K562 (cell line): ENCODE results near the gene CACNA1C. TPM values are rescaled to one million over a fixed set of nuclear protein-coding genes. Genes with fewer than 3 reads are reported as not detected.

ENCODE experiments used
- ATAC-seq: fragments of 200-7000 bp; cut with Tn5 transposase; 3 replicates; pipeline ENCODE4 v1.9.1; 2020; ENCODE audit warnings: moderate library complexity
- BruUV-seq: library from RNA; stranded (reverse); fragments of 400-500 nt; replicated peaks from 2 replicates; lab custom pipeline; 2021; lab: Mats Ljungman, UMichigan
- CTCF ChIA-PET: fragments of 300-600 bp; formaldehyde crosslinking; extraction: SDS; loops from one replicate; lab custom pipeline; 2021; ENCODE audit warnings: low intra/inter-chr PET ratio; lab: Yijun Ruan, JAX
- POLR2A ChIA-PET: fragments of 300-600, 350-650 bp; sonication (Branson Sonifier 250); formaldehyde crosslinking; extraction: SDS; loops from one replicate; lab custom pipeline; 2021; ENCODE audit warnings: antibody characterized with exemption, inconsistent platforms; lab: Yijun Ruan, JAX
- DNase-seq, 4 experiments: peaks; one replicate each; pipeline versions ENCODE4 v3.0.0 to v3.0.0-alpha.2; 2011 to 2018; ENCODE audit warnings: low spot score in 3 of 4, mixed read lengths in 3 of 4; ENCODE audit errors: extremely low read depth in 1 of 4
- FAIRE-seq: peaks from 2 replicates; lab custom pipeline; 2011; peaks lifted over from hg19 to GRCh38; lab: Jason Lieb, UNC
- H2AFZ ChIP-seq: 2 replicates; pipeline ENCODE4 v1.6.0; 2011; ENCODE audit warnings: low read depth, low read length, control low read depth, inconsistent platforms
- H3K27ac ChIP-seq: fragments of 200-600 bp; 3 replicates; pipeline ENCODE4 v1.8.0; 2011; ENCODE audit warnings: low read depth, mild to moderate bottlenecking, control low read depth, inconsistent platforms, low read length, moderate library complexity, mixed read lengths; ENCODE audit errors: extremely low read depth
- H3K27me3 ChIP-seq, 2 experiments: fragments of 300-600 bp in 1 of 2; 2 replicates in 1 of 2; 3 replicates in 1 of 2; pipeline versions ENCODE4 v1.6.0 to v1.8.0; 2011; ENCODE audit warnings: inconsistent platforms in 2 of 2, low read length in 2 of 2, mild to moderate bottlenecking in 1 of 2, mixed read lengths in 1 of 2, moderate library complexity in 1 of 2; ENCODE audit not compliant: control insufficient read depth in 2 of 2, insufficient read depth in 2 of 2
- H3K36me3 ChIP-seq: fragments of 300-600 bp; 3 replicates; pipeline ENCODE4 v1.8.0; 2011; ENCODE audit warnings: mild to moderate bottlenecking, low read length, inconsistent platforms; ENCODE audit not compliant: control insufficient read depth, insufficient read depth
- H3K4me1 ChIP-seq, 2 experiments: fragments of 200-600 bp in 1 of 2; replicated peaks in 1 of 2; 2 replicates in 1 of 2; 3 replicates in 1 of 2; pipeline versions ENCODE4 v1.5.1 to v1.8.0; 2011; ENCODE audit warnings: inconsistent platforms in 2 of 2, low read length in 2 of 2, mild to moderate bottlenecking in 1 of 2, mixed read lengths in 1 of 2, moderate library complexity in 1 of 2; ENCODE audit not compliant: control insufficient read depth in 2 of 2, insufficient read depth in 2 of 2
- H3K4me2 ChIP-seq: 2 replicates; pipeline ENCODE4 v1.6.1; 2011; ENCODE audit warnings: low read length, control low read depth, inconsistent platforms, mixed read lengths; ENCODE audit not compliant: insufficient read depth
- H3K4me3 ChIP-seq: fragments of 200-600 bp; sonication (generic), shearing (Covaris generic); 2 replicates; pipeline ENCODE4 v1.5.1; 2016; ENCODE audit warnings: control low read depth, inconsistent platforms
- H3K79me2 ChIP-seq: fragments of 200-600 bp; 3 replicates; pipeline ENCODE4 v1.8.0; 2011; ENCODE audit warnings: low read length, inconsistent platforms; ENCODE audit not compliant: control insufficient read depth, insufficient read depth
- H3K9ac ChIP-seq, 2 experiments: 2 replicates each; pipeline versions ENCODE4 v1.6.0 to v1.6.1; 2011; ENCODE audit warnings: low read depth in 2 of 2, low read length in 2 of 2, control low read depth in 1 of 2, inconsistent platforms in 1 of 2, mild to moderate bottlenecking in 1 of 2, mixed read lengths in 1 of 2; ENCODE audit not compliant: insufficient read depth in 1 of 2
- H3K9me1 ChIP-seq: one replicate; pipeline ENCODE4 v1.6.0; 2011; ENCODE audit warnings: inconsistent platforms, mild to moderate bottlenecking, low read length, moderate library complexity; ENCODE audit not compliant: control insufficient read depth, insufficient read depth
- H3K9me3 ChIP-seq: replicated peaks from 2 replicates; pipeline ENCODE4 v1.5.1; 2011; ENCODE audit warnings: low read depth, low read length, inconsistent platforms; ENCODE audit not compliant: control insufficient read depth, insufficient read depth
- H4K20me1 ChIP-seq: replicated peaks from 2 replicates; pipeline ENCODE4 v1.6.1; 2011; ENCODE audit warnings: low read length, inconsistent platforms, mixed read lengths; ENCODE audit not compliant: control insufficient read depth, insufficient read depth
- BDP1 ChIP-seq: IDR thresholded peaks from 3 replicates; pipeline ENCODE4 v1.6.1; 2011; ENCODE audit not compliant: insufficient read length, insufficient read depth
- EP300 ChIP-seq: IDR thresholded peaks from 2 replicates; pipeline ENCODE4 v1.6.1; 2012; ENCODE audit warnings: low read length, improper control_type of control experiment
- ETV1 ChIP-seq: fragments of 450-650 bp; conservative IDR thresholded peaks from 2 replicates; pipeline ENCODE4 v1.6.1; 2016; ENCODE audit warnings: missing genetic modification characterization, control low read depth, low read depth, missing compliant biosample characterization
- GATA2 ChIP-seq: sonication (generic); formaldehyde crosslinking; IDR thresholded peaks from 2 replicates; pipeline ENCODE4 v1.4.0; 2020; ENCODE audit warnings: mild to moderate bottlenecking, missing genetic modification reagents
- MEF2D ChIP-seq: conservative IDR thresholded peaks from 2 replicates; pipeline ENCODE4 v1.6.1; 2016; ENCODE audit warnings: low read depth, missing genetic modification characterization, missing compliant biosample characterization
- ZNF311 ChIP-seq: fragments of 250-450 bp; sonication (Bioruptor Pico); IDR thresholded peaks from 2 replicates; pipeline ENCODE4 v1.4.0; 2020; ENCODE audit warnings: mild to moderate bottlenecking, moderate library complexity
- WGBS: fragments of 100-300 bp; shearing (Covaris generic); methylation state at CpG from one replicate; pipeline ENCODE4 v1.1.6; 2016; ENCODE audit warnings: low coverage, mixed read lengths; ENCODE audit not compliant: insufficient coverage; ENCODE audit errors: missing lambda C conversion rate; 5-methylcytosine and 5-hydroxymethylcytosine counted together
- in situ Hi-C: fragments of 300-500 bp; cut with MboI; formaldehyde crosslinking; loops from 4 replicates; pipeline ENCODE4 v1.15.0; 2018; ENCODE audit warnings: inconsistent platforms, mixed read lengths
- intact Hi-C: fragments of 100-400 bp; cut with micrococcal nuclease; formaldehyde crosslinking; loops from 2 replicates; pipeline ENCODE4 v1.14.2; 2022
- polyA plus RNA-seq, 8 experiments: library from polyadenylated mRNA; depleted of rRNA in 4 of 8; stranded (reverse) in 5 of 8; unstranded in 3 of 8; fragments of >200 nt; fragmentation: Nextera tagmentation in 2 of 8; fragmentation: Illumina TruSeq in 1 of 8; extraction: Ambion mirVana in 2 of 8; extraction: Trizol in 1 of 8; gene quantifications; 2 replicates each; pipeline versions ENCODE4 v1.2.1 to v1.2.3, GENCODE V29; 2011 to 2014; ENCODE audit warnings: inconsistent platforms in 1 of 8, missing spikeins in 1 of 8
- total RNA-seq, 7 experiments: library from RNA; depleted of rRNA in 6 of 7; stranded (reverse); fragments of >200 nt in 6 of 7; fragmentation: Illumina TruSeq in 2 of 7; extraction: Trizol in 2 of 7; gene quantifications; 2 replicates each; pipeline versions ENCODE4 v1.2.1 to v1.2.3, GENCODE V29; 2011 to 2021; ENCODE audit warnings: low replicate concordance in 1 of 7
- TF ChIP-seq, protein P1 (sequence below), 2 experiments: fragments of 450-650 bp in 1 of 2; sonication (generic) in 1 of 2; formaldehyde crosslinking; conservative IDR thresholded peaks; 2 replicates each; pipeline versions ENCODE4 v1.4.0 to v1.8.1; 2020 to 2022; ENCODE audit warnings: mild to moderate bottlenecking in 1 of 2, missing genetic modification reagents in 1 of 2
- TF ChIP-seq, protein P2 (sequence below): fragments of 250-450 bp; sonication (Bioruptor Pico); IDR thresholded peaks from 2 replicates; pipeline ENCODE4 v1.8.0; 2021; ENCODE audit warnings: mild to moderate bottlenecking, moderate library complexity

Gene CACNA1C
- total and polyA plus RNA-seq, 9 of the 15 experiments (the other 6 are each of a cell fraction or from before 2014, with no cell fraction given) = not detected

DNA sequence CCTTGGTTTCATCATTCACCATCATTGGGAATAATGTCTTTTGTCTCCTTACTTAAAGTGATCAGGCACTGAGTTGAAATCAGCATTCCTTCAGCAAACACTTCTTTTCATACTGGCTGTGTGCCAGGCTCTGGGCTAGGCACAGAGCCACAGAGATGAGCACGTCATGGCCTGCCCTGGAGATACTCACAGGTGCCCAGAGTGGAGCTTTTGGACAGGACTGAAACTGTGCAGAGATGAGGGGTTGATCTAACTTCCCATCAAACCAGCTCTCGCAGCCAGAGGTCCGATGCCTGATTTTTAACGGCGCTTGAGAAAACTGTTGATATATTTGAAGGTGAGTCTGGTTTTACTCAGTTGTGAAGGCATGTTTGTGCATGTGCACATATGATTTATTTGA lies 43.1 kb downstream of the CACNA1C start:
- CTCF ChIA-PET = no interaction called here
- H3K4me1 ChIP-seq = no peaks in the 10 kb centered on the region
- WGBS = 3% methylated on average over 5 of the region's 5 CpGs
- ATAC-seq (no peak), DNase-seq (no peak)
- H2AFZ ChIP-seq = no peak overlapping the region
- H3K4me2 ChIP-seq = no peak overlapping the region
- in situ Hi-C loops (no loop called here), intact Hi-C loops (no loop called here)
- no peaks in the 10 kb centered on the region for H4K20me1 ChIP-seq
- no peaks in the 10 kb centered on the region for H3K36me3 ChIP-seq
- H3K79me2 ChIP-seq = no peaks in the 10 kb centered on the region
- H3K27ac ChIP-seq = no peak overlapping the region
- no peaks in the 10 kb centered on the region for H3K9me3 ChIP-seq
- H3K4me3 ChIP-seq = no peak overlapping the region
- H3K9ac ChIP-seq = no peak overlapping the region
- TF ChIP-seq, protein P1, sequence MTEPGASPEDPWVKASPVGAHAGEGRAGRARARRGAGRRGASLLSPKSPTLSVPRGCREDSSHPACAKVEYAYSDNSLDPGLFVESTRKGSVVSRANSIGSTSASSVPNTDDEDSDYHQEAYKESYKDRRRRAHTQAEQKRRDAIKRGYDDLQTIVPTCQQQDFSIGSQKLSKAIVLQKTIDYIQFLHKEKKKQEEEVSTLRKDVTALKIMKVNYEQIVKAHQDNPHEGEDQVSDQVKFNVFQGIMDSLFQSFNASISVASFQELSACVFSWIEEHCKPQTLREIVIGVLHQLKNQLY (CRISPR knock-in tag; conservative IDR thresholded peaks at IDR 0.05) = no peak
- TF ChIP-seq MEF2D (no peak), GATA2 (CRISPR knock-in tag) (no peak), BDP1 (no peak), ZNF311 (no peak), ETV1 (tag) (no peak), EP300 (no peak)
- TF ChIP-seq, protein P2, sequence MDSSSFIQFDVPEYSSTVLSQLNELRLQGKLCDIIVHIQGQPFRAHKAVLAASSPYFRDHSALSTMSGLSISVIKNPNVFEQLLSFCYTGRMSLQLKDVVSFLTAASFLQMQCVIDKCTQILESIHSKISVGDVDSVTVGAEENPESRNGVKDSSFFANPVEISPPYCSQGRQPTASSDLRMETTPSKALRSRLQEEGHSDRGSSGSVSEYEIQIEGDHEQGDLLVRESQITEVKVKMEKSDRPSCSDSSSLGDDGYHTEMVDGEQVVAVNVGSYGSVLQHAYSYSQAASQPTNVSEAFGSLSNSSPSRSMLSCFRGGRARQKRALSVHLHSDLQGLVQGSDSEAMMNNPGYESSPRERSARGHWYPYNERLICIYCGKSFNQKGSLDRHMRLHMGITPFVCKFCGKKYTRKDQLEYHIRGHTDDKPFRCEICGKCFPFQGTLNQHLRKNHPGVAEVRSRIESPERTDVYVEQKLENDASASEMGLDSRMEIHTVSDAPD (CRISPR knock-in tag) = no peak
- TF ChIP-seq, all 486 proteins: peak for 0
- H3K27me3 ChIP-seq = peaks cover 0 to 23% of the 10 kb centered on the region in 2 experiments; a peak in 2 of 5 replicates
- FAIRE-seq = no peak
- BruUV-seq = no TSS peak
- no peaks in the 10 kb centered on the region for H3K9me1 ChIP-seq
- POLR2A ChIA-PET = no interaction called here
